T-helper 2 cell (primary cell): ENCODE results near the gene COL27A1.

Experiments
- DNase-seq, 5 experiments: peaks; one replicate each; pipeline versions ENCODE4 v3.0.0 to v3.0.0-alpha.2; 2012 to 2022

The COL27A1 gene

GRCh38 chr9:114169029-114169951, 14.0 kb downstream of the COL27A1 start:
- DNase-seq, result no peak

GRCh38 chr9:114169952-114170770, 14.8 kb downstream of the COL27A1 start:
- DNase-seq, result no peak

- no peak for DNase-seq
These were observed 15.6 kb downstream of the COL27A1 start for GRCh38 chr9:114170771-114171461.

DNA sequence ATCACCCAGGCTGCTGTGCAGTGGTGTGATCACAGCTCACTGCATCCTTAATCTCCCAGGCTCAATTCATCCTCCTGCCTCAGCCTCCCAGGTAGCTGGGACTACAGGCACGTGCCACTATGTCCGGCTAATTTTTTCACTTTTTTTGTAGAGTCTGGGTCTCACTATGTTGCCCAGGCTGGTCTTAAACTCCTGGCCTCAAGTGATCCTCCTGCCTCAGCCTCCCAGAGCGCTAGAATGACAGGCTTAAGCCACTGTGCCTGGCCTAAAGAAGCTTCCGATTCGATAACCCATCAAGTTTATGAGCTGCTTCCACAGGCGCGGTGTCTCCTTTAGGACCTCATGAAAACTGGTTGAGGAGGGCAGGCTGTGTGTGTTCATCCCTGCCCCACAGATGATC, 16.2 kb downstream of the COL27A1 start:
- DNase-seq, result no peak

DNA sequence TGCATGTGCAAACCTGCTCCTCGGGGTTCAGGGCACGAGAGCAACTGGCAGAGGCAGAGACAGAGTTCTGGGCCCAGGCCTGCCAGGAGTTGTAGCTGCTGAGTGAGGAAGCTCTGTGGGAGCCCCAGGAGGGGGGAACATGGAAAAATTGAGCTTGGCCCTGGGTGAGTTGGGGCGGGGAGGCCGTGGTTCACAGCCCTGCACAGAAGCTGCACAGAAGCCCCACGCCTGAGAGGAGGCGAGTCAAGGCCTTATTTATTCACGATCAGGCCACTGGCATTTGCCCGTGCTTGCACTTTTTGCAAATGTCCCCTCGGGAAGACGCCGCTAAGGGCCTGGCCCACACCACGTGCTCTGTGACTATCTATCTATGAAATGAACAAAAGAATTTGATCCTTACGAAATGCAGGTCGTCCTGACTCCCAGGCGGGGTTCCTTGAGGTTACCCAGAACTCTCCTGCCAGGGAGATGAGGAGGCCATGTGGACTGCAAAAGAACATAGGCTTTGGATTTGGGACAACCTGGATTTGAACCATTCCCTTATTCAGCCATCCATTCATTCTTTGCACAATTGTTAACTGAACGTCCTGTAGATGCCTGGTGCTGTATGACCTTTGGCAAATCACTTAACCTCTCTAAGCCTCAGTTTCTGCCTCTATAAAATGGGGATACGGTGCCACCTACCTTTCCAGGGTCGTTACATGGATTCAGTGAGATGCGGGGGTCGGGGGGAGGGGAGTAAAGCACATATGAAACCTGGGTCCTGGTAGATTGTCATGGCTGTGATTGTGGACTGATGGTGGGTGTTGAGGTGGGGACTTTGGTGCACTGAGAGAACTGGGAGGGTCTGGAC, 17.9 kb downstream of the COL27A1 start:
- no peak for DNase-seq

GRCh38 chr9:114174557-114174875, 19.2 kb downstream of the COL27A1 start:
- DNase-seq, result no peak

- DNase-seq, result no peak
These were observed 19.8 kb downstream of the COL27A1 start for GRCh38 chr9:114174876-114175771.

DNA sequence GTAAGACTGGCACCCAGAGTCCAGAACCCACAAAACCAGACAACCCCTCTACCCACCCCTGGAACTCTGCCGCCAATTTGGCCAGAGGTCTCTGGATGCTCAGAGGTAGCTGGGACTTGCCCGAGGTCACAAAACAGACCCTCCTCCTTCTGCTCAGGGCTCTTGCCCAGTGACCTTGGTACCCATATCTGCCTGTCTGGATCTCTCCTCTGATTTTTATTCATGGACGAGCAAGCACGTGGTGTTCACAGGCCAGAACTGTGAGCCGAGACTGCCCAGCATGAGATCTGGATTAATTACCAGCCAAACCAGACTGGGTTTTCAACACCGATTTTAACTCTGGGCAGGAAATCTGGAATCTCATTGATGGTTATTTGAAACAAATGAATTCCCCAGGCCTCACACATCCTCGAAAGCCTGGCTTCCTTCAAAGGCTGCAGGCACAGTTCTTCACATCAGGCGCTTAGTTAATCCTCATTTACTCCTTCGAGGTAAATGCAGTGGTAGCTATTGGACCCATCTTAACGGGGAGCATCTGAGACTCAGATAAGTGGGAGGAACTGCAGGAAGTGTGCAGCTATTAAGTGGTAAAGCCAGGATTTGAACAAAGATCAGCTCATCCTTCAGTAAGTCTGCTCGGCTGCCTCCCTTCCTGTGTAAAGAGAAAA, 21.4 kb downstream of the COL27A1 start:
- no peak for DNase-seq

GRCh38 chr9:114177423-114178064, 22.2 kb downstream of the COL27A1 start:
- DNase-seq, result no peak

- DNase-seq, result no peak
These were observed 22.7 kb downstream of the COL27A1 start for GRCh38 chr9:114178076-114178475.

DNA sequence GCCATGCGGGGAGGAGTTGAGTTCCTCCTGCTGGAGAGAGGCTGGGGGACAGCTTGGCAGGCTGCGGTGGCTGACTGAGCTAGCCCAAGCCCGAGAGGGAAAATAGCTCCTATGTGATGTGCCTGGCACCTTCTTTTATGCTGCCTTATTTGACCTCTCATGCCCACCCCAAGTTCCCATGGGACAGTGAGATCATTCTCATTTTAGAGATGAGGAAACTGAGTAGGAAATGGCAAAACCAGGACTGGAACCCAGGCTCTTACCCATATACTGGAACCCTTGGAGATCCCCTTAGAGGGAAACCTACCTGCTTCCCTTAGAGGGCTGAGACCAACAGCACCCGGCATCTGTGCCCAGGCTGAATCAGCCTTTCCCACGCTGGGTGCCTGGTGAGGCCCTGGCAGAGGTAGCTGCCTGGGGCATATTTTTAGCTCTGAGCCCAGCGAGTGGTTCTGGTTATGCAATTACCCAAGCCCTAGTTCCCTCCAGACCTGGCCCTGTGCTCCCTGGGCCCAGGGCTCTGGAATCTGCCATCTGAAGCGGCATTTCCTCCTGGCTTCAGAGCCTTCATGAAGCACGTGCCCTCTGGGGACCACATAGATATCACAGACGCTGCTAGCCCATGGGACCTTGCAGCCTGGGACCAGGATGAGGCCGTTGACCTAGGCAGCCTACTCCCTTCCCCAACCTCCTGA, 23.6 kb downstream of the COL27A1 start:
- no peak for DNase-seq

DNA sequence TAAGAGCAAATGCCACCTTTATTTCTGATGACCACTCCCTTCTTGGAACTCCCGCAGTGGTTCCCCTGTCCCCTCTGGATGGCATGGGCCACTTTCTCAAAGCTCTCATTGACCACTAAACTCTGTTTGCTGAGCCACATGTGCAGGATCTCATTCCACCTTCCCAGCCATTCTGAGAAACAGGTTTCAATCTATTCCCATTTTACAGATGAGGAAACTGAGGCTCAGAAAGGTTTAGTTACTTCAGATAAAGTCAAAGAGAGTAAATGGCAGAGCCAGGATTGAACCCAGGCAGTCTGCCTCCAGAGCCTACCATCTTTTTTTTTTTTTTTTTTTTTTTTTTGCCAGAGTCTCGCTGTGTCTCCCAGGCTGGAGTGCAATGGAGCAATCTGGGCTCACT, 24.2 kb downstream of the COL27A1 start:
- no peak for DNase-seq

DNA sequence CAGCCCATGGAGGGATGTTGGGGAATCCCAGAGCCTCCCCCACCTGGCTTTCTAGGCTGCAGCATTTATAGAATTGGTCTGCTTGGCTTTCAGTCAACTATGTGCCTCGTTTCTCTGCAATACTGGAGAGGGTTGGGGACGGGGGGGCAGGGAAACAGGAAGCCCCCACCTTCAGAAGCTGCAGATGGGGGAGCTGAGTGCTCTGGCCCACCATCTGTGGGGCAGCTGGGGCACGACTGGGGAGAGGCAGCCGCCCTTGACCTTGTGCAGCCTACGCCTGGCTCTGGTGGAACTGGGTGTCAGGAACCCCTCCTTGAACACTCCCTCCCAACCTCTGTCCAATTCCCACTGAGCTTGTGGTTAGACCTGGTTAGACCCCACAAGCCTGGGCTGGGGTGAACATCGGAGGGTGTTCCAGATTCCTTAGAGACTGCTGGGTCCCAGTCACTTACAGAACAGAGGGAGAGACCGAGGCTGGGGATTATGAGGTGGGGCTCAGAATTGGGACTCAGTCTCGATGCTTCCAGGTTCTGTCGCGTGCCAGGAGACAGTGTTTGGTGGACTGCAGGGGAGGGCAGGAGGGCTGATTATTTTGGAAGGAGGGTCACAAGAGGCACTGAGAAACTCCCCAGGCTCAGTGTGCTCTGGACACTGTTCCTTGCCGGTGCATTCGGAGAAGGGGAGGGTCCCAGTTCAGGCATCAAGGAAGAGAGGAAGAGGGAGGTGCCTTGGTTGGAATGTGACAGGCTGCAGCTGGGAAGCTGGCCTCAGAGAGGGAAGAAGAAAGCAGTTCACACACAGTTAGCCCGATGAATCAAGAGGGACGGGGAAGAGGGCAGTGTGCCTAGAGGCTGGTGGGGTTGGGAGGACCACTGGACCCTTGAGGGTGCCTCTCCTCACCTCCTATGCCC, 25.6 kb downstream of the COL27A1 start:
- no peak for DNase-seq

- no peak for DNase-seq
These were observed 26.5 kb downstream of the COL27A1 start for GRCh38 chr9:114181607-114182409.

GRCh38 chr9:114183006-114183405, 27.7 kb downstream of the COL27A1 start:
- DNase-seq, result no peak

DNA sequence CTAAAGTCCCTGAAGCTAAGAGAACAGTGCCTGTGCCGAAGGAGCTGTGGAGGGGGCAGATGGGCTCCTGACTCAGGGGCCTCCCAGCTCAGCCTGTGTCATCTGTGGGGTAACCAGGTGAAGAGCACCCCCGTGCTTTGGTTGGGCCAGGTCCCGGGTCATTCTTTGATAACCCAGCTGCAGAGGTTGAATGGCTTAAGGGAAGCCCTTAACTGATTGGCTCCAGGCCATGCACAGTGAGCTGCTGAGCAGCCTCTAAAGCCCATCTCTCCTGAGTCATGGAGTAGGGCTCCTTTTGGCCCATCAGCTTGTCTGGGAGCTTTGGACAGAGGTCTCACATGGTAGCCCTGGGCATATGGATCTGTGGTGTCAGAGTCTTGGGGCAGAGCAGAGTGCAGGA, 28.7 kb downstream of the COL27A1 start:
- DNase-seq, result no peak

GRCh38 chr9:114184866-114185265, 29.5 kb downstream of the COL27A1 start:
- no peak for DNase-seq
